GM18502 (cell line): ENCODE data around the gene ALK.
"Not testable (repeated sequence)": the region's sequence is repeated elsewhere in the genome, so short reads cannot be mapped to it uniquely, and the experiment has no call there.

ENCODE experiments used
- ATAC-seq: cut with Tn5 transposase; IDR thresholded peaks from one replicate; pipeline ENCODE4 v1.9.1; 2021; ENCODE audit warnings: mild to moderate bottlenecking; ENCODE audit not compliant: unreplicated experiment, poor library complexity

Gene ALK

GRCh38 chr2:29847886-29848285 lies 73.5 kb downstream of the ALK start:
- no peak for ATAC-seq

- no peak for ATAC-seq
These were observed 76.6 kb downstream of the ALK start for GRCh38 chr2:29844713-29845326.

DNA sequence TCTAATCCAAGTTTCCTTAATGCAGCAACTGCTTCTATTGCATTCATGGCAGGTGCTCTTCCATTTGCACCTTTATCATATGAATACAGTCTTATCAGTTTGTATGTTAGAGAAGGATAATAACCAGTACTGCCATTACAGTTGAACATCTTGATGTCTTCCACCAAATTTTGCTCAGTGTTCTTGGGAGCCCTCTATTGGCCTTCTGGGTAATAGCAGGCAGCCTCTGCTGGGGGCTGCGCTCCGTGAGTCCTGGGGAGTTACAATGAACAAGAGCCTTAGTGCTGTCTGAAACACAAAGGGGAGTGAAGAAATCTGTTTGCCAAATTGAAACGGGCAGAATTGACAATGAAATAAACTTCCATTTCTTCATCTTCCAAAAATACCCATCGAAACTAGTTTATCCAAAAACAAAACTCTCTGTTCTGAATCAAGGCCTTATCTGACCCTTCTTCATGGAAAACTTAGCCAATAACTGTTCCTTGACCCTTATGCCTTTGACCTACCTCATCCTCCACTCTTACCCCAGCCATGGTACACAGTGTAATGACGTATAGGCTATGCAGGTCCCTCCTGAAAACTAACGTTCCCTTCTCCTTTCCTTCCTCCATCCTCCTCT lies 79.9 kb downstream of the ALK start:
- no peak for ATAC-seq

- no peak for ATAC-seq
These were observed 82.1 kb downstream of the ALK start for GRCh38 chr2:29839306-29839705.

DNA sequence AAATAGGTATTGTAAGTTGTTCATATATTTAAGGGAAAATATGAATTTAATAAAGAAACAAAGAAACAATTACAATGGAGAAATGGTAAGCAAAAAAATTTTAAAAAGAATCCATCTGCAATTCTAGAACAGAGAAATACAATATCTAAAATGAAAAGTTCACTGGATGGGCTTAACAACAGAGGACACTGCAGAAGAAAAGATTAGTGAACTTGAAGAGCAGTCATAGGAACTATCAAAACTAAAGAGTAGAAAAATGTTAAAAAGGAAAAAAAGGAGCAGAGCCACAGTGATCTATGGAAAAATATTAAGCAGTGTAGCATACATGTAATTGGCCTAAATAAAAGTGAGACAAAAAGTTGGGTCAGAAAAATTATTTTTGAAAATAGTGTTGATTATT lies 83.5 kb downstream of the ALK start:
- no peak for ATAC-seq

- no peak for ATAC-seq
These were observed 86.8 kb downstream of the ALK start for GRCh38 chr2:29834624-29835023.

DNA sequence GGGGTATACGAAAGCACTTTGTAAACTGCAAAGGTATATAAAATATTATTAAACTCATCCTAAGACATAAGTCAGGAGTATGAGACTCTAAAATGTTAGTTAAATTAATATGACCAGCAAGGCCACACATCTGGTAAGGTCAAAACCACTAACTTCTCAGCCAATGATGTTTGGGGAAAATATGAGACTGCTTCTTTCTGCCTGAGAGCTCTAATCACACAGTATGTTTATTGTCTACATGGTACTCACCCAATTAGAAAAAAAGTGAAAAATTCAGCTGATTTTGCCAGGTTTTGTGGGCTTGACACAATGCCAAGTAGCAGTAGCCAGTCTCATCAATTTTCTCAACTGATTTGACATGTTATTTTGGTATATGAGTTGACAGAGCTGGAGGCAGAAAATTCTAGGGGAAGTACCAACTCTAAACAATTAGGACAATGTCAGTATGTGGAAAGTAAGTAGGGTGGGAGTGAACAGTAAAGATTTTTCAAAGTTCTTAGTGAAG lies 87.3 kb downstream of the ALK start:
- no peak for ATAC-seq

- ATAC-seq = no peak
These were observed 89.8 kb downstream of the ALK start for GRCh38 chr2:29831560-29831959.

GRCh38 chr2:29829841-29830240 lies 91.5 kb downstream of the ALK start:
- no peak for ATAC-seq

- ATAC-seq = not testable (repeated sequence)
These were observed 97.2 kb downstream of the ALK start for GRCh38 chr2:29824145-29824544.

GRCh38 chr2:29821591-29821990 lies 99.8 kb downstream of the ALK start:
- no peak for ATAC-seq

DNA sequence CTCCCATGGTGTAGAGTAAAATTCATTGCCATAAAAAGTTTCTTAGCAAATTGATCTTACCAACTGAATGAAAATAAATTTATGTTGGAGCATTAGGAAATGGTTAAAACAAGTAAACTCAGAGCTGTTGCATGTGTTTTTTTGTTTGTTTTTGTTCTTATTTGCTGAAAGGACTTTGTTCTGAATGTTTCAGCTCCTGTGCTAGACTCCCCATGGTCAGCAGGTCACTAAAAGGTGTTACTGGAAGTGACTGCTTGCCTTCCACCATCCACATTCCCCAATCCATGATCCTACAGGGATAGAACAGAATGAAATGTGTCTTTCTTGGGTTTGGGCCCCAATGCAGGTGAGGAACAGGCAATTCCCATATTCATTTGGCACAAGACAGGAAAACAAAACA lies 101.8 kb downstream of the ALK start:
- no peak for ATAC-seq

DNA sequence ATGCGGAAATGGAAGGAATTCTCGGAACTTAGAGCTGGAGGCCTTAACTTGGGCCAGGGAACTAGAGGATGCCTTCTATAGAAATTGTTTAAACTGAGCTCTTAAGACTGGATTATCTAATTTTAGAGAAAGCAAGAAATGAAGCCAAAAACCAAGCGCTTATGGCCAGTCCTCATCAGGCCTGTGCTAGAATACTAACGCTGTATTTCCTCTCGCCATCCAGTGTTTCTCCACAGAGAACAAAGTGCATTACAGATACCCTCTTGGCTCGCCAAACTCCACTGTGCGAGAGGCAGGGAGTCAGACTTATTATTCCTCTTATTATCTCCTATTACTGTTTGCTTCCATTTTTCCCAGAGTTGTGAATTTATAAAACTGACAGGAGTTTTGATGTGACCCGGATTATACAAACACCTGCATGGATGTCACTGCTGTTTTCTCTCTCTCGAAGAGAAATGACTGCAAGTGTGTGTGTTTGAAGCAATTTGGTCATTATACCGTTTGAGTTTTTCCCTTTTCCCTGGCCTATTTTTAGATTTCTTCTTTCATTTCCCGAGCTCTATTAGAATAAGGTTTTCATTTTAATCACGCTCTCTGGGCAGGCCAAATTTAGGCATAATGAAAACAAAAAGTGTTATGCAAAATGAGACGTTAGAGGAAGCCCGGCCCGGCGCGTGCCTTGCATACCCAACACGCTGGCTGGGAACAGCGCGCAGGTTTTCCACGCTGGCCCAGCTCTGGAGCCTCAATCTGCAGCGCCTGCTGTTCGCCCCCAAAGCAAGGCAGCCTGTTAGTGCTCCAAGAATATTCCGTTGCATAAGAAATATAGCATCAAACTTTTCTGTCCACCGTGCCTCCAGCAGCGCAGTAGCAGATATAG lies 103.3 kb downstream of the ALK start:
- ATAC-seq = no peak

- no peak for ATAC-seq
These were observed 104.1 kb downstream of the ALK start for GRCh38 chr2:29817299-29817698.

DNA sequence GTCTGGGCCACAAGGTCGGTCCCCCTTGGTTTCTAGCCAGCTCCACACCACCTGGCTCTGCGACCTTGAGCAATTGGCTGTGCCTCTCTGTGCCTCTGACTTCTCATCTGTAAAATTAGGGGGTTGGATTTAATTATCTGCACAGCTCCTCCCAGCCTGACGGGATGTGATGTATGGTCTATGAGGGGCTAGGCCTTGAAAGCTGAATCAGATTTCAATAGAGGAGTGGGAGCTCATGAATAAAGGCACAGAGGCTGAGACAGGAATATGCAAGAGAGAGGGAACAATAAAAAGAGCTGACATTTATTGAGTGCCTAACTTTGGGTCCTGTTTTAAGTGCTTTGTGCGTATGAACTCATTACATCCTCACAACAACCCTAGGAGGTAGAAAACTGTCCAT lies 104.7 kb downstream of the ALK start:
- no peak for ATAC-seq

DNA sequence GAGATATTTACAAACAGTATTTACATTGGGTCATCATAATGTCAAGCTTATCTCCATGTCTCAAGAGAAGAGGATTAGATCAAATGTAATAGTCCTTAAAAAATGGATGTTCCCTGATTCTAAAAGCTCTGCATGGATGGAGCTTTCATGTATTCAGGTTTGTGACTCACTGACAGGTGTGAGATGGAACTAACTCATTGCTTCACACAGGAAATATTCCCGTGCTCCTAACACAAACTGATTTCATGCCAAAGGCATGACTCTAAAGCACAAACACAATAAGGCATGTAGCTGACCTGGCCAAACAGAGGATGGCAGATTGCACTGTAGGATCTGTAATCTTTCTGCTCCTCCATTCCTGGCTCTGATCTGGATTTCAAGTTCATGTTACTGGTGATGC lies 110.0 kb downstream of the ALK start:
- no peak for ATAC-seq

- ATAC-seq = no peak
These were observed 110.4 kb downstream of the ALK start for GRCh38 chr2:29810956-29811355.

DNA sequence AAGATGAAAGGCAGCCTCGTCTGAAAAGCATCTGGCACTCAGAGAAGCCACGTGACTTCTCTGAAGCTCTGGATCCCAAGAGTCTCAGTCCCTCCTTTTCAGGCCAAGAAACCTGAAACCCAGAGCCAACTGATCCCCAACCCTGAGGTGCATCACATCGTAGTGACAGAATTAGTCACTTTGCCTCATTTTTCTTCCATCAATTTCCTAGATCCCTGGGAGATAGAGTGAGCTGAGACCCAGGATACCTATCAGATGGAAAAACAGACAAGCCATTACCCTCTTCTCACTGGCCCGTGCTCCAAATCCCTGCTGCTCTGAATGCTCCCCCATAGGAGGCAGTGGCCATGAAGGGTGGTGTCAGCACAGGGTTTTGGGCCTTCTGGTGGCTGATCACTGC lies 113.1 kb downstream of the ALK start:
- no peak for ATAC-seq

DNA sequence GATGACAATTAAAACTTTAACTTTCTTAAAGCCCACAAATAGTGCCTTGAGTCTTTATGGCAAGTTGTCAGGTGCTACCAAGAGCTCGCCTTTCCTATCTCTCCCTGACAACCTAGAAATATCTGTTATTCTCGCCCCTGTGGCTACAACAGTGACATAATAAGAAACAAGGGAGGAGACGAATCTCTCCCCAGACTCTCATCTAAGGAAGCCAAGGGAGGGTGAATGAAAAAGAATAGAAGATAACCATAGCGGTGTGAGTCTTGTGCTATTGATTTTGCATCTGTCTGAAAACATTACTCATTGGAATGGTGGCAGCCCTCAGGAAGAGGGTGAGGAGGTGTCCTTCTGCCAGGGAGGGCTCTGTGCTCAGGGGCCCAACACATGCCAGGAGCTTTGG lies 114.3 kb downstream of the ALK start:
- no peak for ATAC-seq

DNA sequence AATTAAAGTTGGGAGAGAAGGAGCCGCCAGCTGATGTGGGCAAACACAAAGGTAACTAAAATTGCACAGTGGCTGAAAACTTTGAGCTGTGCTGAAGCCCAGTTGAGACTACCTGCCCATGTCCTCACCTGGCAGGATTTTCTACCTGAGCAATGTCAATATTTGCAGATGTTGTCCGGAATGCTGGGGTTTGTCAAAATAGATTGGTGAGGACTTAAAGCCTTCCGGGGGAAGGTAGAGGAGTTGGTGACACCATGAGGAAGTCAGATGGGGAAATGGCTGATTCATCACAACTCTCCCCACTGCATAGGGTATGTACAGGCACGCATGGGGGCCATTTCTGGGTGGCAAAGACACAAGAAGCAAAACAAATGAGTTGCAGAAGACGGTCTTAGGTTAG lies 114.9 kb downstream of the ALK start:
- no peak for ATAC-seq

DNA sequence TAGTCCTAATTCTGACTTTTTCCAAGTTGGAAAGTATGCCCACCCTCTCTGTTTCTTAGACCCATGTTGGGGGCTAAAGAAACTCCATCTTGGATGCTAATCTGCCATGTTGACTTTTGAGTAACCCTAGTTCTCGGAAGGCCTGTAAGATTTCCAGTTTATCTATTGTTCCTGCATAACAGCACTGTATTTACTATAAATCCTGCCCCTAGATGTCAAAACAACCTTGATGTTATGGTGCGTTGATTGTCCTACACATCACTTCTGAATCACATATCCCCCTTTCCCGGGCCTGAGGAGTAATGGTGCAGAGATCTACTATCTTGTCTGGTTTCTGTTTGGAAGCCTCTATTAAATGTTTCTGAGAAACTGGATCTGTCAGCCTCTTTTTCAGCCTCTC lies 116.7 kb downstream of the ALK start:
- no peak for ATAC-seq
